ENCODE results near the gene MRNIP. TPM values are rescaled to one million over a fixed set of nuclear protein-coding genes. Genes with fewer than 3 reads are reported as not detected.

Gene MRNIP
- total and polyA plus RNA-seq, 2 of the 8 experiments (the other 6 are each of a cell fraction or from before 2014, with no cell fraction given) = 29.6 TPM

DNA sequence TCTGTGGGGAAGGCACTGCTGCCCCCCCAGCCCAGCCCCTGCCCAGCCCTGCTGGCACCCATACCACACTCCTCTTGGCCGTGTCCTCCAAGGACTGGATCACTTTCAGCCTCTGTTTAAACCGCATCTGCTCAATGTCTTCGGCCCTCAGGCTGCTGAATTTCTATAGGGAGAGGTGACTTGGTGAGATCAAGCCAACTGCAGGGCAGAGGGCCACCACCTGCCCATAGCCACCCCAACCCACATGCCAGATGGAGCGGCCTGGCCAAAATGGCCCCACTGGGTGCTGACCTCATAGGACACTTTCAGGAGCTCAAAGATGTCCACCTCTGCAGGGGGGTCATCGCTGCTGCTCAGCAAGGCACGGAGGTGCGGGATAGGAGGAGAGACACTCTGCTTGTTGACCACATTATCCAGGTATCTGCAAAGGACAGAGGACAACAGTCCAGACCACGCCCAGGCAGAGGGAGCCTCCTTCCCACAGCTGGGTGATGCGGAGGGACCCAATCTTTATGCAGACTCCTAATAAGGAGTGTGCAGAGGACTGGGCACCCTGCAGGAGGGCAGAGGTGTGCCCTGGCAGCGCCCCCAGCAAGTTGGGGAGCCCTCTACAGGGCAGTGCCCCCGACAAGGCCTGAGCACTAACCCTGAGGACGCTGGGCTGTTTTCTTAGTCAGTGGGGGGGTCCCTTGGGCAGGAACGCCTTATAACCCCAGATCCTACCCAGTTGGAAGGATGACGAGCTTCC lies 14.4 kb upstream of the MRNIP start (continued):
- TF ChIP-seq, protein P1, sequence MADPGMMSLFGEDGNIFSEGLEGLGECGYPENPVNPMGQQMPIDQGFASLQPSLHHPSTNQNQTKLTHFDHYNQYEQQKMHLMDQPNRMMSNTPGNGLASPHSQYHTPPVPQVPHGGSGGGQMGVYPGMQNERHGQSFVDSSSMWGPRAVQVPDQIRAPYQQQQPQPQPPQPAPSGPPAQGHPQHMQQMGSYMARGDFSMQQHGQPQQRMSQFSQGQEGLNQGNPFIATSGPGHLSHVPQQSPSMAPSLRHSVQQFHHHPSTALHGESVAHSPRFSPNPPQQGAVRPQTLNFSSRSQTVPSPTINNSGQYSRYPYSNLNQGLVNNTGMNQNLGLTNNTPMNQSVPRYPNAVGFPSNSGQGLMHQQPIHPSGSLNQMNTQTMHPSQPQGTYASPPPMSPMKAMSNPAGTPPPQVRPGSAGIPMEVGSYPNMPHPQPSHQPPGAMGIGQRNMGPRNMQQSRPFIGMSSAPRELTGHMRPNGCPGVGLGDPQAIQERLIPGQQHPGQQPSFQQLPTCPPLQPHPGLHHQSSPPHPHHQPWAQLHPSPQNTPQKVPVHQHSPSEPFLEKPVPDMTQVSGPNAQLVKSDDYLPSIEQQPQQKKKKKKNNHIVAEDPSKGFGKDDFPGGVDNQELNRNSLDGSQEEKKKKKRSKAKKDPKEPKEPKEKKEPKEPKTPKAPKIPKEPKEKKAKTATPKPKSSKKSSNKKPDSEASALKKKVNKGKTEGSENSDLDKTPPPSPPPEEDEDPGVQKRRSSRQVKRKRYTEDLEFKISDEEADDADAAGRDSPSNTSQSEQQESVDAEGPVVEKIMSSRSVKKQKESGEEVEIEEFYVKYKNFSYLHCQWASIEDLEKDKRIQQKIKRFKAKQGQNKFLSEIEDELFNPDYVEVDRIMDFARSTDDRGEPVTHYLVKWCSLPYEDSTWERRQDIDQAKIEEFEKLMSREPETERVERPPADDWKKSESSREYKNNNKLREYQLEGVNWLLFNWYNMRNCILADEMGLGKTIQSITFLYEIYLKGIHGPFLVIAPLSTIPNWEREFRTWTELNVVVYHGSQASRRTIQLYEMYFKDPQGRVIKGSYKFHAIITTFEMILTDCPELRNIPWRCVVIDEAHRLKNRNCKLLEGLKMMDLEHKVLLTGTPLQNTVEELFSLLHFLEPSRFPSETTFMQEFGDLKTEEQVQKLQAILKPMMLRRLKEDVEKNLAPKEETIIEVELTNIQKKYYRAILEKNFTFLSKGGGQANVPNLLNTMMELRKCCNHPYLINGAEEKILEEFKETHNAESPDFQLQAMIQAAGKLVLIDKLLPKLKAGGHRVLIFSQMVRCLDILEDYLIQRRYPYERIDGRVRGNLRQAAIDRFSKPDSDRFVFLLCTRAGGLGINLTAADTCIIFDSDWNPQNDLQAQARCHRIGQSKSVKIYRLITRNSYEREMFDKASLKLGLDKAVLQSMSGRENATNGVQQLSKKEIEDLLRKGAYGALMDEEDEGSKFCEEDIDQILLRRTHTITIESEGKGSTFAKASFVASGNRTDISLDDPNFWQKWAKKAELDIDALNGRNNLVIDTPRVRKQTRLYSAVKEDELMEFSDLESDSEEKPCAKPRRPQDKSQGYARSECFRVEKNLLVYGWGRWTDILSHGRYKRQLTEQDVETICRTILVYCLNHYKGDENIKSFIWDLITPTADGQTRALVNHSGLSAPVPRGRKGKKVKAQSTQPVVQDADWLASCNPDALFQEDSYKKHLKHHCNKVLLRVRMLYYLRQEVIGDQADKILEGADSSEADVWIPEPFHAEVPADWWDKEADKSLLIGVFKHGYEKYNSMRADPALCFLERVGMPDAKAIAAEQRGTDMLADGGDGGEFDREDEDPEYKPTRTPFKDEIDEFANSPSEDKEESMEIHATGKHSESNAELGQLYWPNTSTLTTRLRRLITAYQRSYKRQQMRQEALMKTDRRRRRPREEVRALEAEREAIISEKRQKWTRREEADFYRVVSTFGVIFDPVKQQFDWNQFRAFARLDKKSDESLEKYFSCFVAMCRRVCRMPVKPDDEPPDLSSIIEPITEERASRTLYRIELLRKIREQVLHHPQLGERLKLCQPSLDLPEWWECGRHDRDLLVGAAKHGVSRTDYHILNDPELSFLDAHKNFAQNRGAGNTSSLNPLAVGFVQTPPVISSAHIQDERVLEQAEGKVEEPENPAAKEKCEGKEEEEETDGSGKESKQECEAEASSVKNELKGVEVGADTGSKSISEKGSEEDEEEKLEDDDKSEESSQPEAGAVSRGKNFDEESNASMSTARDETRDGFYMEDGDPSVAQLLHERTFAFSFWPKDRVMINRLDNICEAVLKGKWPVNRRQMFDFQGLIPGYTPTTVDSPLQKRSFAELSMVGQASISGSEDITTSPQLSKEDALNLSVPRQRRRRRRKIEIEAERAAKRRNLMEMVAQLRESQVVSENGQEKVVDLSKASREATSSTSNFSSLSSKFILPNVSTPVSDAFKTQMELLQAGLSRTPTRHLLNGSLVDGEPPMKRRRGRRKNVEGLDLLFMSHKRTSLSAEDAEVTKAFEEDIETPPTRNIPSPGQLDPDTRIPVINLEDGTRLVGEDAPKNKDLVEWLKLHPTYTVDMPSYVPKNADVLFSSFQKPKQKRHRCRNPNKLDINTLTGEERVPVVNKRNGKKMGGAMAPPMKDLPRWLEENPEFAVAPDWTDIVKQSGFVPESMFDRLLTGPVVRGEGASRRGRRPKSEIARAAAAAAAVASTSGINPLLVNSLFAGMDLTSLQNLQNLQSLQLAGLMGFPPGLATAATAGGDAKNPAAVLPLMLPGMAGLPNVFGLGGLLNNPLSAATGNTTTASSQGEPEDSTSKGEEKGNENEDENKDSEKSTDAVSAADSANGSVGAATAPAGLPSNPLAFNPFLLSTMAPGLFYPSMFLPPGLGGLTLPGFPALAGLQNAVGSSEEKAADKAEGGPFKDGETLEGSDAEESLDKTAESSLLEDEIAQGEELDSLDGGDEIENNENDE (IDR thresholded peaks at IDR 0.05; ENCODE audit: insufficient replicate concordance, low read length) = no peak

All from H1 (cell line).